H1 (cell line): ENCODE measurements around the gene ARMH4. TPM values are rescaled to one million over a fixed set of nuclear protein-coding genes. Genes with fewer than 3 reads are reported as not detected.

Experiments used
- CTCF ChIA-PET: fragments of 300-600 bp; sonication (Branson Sonifier 250); formaldehyde crosslinking; loops from one replicate; lab custom pipeline; 2021; ENCODE audit not compliant: partially characterized antibody; lab: Charles Lee
- POLR2A ChIA-PET: fragments of 300-600 bp; sonication (Branson Sonifier 250); formaldehyde crosslinking; loops from one replicate; lab custom pipeline; 2021; ENCODE audit warnings: inconsistent platforms; ENCODE audit not compliant: partially characterized antibody; lab: Charles Lee
- DNase-seq, 2 experiments: peaks; one replicate each; pipeline versions ENCODE4 v3.0.0 to v3.0.0-alpha.2; 2010 to 2022; ENCODE audit warnings: low spot score in 2 of 2, low read depth in 1 of 2, mixed read lengths in 1 of 2
- FAIRE-seq: peaks from 2 replicates; lab custom pipeline; 2011; peaks lifted over from hg19 to GRCh38; lab: Jason Lieb, UNC
- H2AFZ ChIP-seq: 2 replicates; pipeline ENCODE4 v1.8.1; 2012; ENCODE audit warnings: low read length, inconsistent platforms
- H2AK5ac ChIP-seq: 2 replicates; pipeline ENCODE4 v1.6.1; 2013; ENCODE audit warnings: low read depth, low read length
- H2BK120ac ChIP-seq: replicated peaks from 2 replicates; pipeline ENCODE3; 2013; ENCODE audit warnings: low read depth, low read length, inconsistent platforms
- H2BK12ac ChIP-seq: 2 replicates; pipeline ENCODE4 v1.6.1; 2013; ENCODE audit warnings: low read depth, low read length
- H2BK15ac ChIP-seq: 2 replicates; pipeline ENCODE4 v1.6.1; 2013; ENCODE audit warnings: low read length
- H2BK20ac ChIP-seq: 2 replicates; pipeline ENCODE4 v1.6.1; 2013; ENCODE audit warnings: low read length
- H2BK5ac ChIP-seq: 2 replicates; pipeline ENCODE4 v1.6.1; 2013; ENCODE audit warnings: low read depth, low read length
- H3K14ac ChIP-seq: 2 replicates; pipeline ENCODE4 v1.6.1; 2013; ENCODE audit warnings: inconsistent platforms; ENCODE audit not compliant: insufficient read length
- H3K18ac ChIP-seq: 2 replicates; pipeline ENCODE4 v1.6.1; 2013; ENCODE audit warnings: low read length; ENCODE audit errors: extremely low read depth
- H3K23ac ChIP-seq: 2 replicates; pipeline ENCODE4 v1.6.1; 2013; ENCODE audit warnings: inconsistent platforms; ENCODE audit not compliant: insufficient read length
- H3K23me2 ChIP-seq: 2 replicates; pipeline ENCODE4 v1.6.1; 2013; ENCODE audit warnings: low read depth, low read length
- H3K27ac ChIP-seq: 2 replicates; pipeline ENCODE4 v1.6.1; 2011; ENCODE audit warnings: low read depth, low read length, inconsistent platforms
- H3K27me3 ChIP-seq, 4 experiments: replicated peaks in 1 of 4; 1 replicate in 1 of 4; 2 replicates in 3 of 4; pipeline versions ENCODE4 v1.6.1 to v1.8.1; 2011 to 2013; ENCODE audit warnings: low read length in 3 of 4, mild to moderate bottlenecking in 3 of 4, inconsistent platforms in 2 of 4, mixed read lengths in 2 of 4, moderate library complexity in 1 of 4; ENCODE audit not compliant: control insufficient read depth in 3 of 4, insufficient read depth in 3 of 4; ENCODE audit errors: extremely low read depth in 1 of 4
- H3K36me3 ChIP-seq, 4 experiments: 2 replicates each; pipeline versions ENCODE4 v1.6.1 to v1.8.1; 2011 to 2013; ENCODE audit warnings: mild to moderate bottlenecking in 4 of 4, low read length in 3 of 4, moderate library complexity in 2 of 4, control low read depth in 1 of 4, inconsistent platforms in 1 of 4; ENCODE audit not compliant: insufficient read depth in 4 of 4, control insufficient read depth in 2 of 4
- H3K4ac ChIP-seq: replicated peaks from 2 replicates; pipeline ENCODE3; 2013; ENCODE audit warnings: low read length, low read depth, mixed read lengths, inconsistent platforms; ENCODE audit not compliant: insufficient read length
- H3K4me1 ChIP-seq, 4 experiments: replicated peaks in 1 of 4; 1 replicate in 1 of 4; 2 replicates in 3 of 4; pipeline versions ENCODE4 v1.6.1 to v1.8.1; 2011 to 2013; ENCODE audit warnings: low read length in 3 of 4, inconsistent platforms in 2 of 4, mixed read lengths in 1 of 4; ENCODE audit not compliant: insufficient read depth in 4 of 4, control insufficient read depth in 3 of 4
- H3K4me2 ChIP-seq, 2 experiments: 2 replicates each; pipeline versions ENCODE4 v1.6.1 to v1.8.1; 2011 to 2013; ENCODE audit warnings: low read depth in 2 of 2, low read length in 2 of 2, control low read depth in 1 of 2, inconsistent platforms in 1 of 2, mild to moderate bottlenecking in 1 of 2; ENCODE audit not compliant: insufficient read depth in 1 of 2
- H3K4me3 ChIP-seq, 4 experiments: fragments of 200-600, 300-600 bp in 1 of 4; sonication (generic), shearing (Covaris generic), sonication (Bioruptor Twin) in 1 of 4; 2 replicates each; pipeline versions ENCODE4 v1.5.1 to v1.8.1; 2011 to 2016; ENCODE audit warnings: low read length in 4 of 4, low read depth in 3 of 4, control low read depth in 2 of 4, inconsistent platforms in 2 of 4, mild to moderate bottlenecking in 2 of 4, mixed read lengths in 1 of 4, moderate library complexity in 1 of 4; ENCODE audit not compliant: insufficient read depth in 2 of 4; ENCODE audit errors: extremely low read depth in 1 of 4
- H3K56ac ChIP-seq: replicated peaks from 2 replicates; pipeline ENCODE3; 2013; ENCODE audit warnings: low read depth, mild to moderate bottlenecking, mixed read lengths, low read length, inconsistent platforms; ENCODE audit not compliant: insufficient read length
- H3K79me1 ChIP-seq: 2 replicates; pipeline ENCODE4 v1.6.1; 2013; ENCODE audit warnings: low read depth, low read length, control low read depth
- H3K79me2 ChIP-seq, 2 experiments: 2 replicates each; pipeline versions ENCODE4 v1.6.1 to v1.8.1; 2012 to 2013; ENCODE audit warnings: low read length in 2 of 2, mild to moderate bottlenecking in 2 of 2, inconsistent platforms in 1 of 2; ENCODE audit not compliant: insufficient read depth in 2 of 2, control insufficient read depth in 1 of 2
- H3K9ac ChIP-seq, 4 experiments: replicated peaks in 1 of 4; 1 replicate in 1 of 4; 2 replicates in 3 of 4; pipeline versions ENCODE4 v1.6.1 to v1.8.1; 2011 to 2013; ENCODE audit warnings: low read depth in 3 of 4, low read length in 3 of 4, control low read depth in 2 of 4, mild to moderate bottlenecking in 2 of 4, moderate library complexity in 2 of 4, inconsistent platforms in 1 of 4; ENCODE audit errors: extremely low read depth in 1 of 4
- H3K9me3 ChIP-seq, 2 experiments: 2 replicates each; pipeline versions ENCODE4 v1.6.1 to v1.8.1; 2012 to 2013; ENCODE audit warnings: mild to moderate bottlenecking in 2 of 2, moderate library complexity in 2 of 2, control low read depth in 1 of 2, inconsistent platforms in 1 of 2, low read depth in 1 of 2, low read length in 1 of 2, mixed read lengths in 1 of 2; ENCODE audit not compliant: insufficient read depth in 2 of 2
- H4K20me1 ChIP-seq, 2 experiments: replicated peaks in 1 of 2; 2 replicates each; pipeline versions ENCODE3 to v1.8.1; 2011 to 2013; ENCODE audit warnings: inconsistent platforms in 2 of 2, low read length in 2 of 2, mild to moderate bottlenecking in 1 of 2; ENCODE audit not compliant: insufficient read depth in 2 of 2, control insufficient read depth in 1 of 2
- H4K5ac ChIP-seq: 2 replicates; pipeline ENCODE4 v1.6.1; 2013; ENCODE audit warnings: low read length, low read depth, mixed read lengths, inconsistent platforms; ENCODE audit not compliant: insufficient read length
- H4K8ac ChIP-seq: 2 replicates; pipeline ENCODE4 v1.8.0; 2013; ENCODE audit warnings: mild to moderate bottlenecking, moderate library complexity, low read length, inconsistent platforms; ENCODE audit not compliant: insufficient read depth; ENCODE audit errors: extremely low read depth
- H4K91ac ChIP-seq: replicated peaks from 2 replicates; pipeline ENCODE3; 2013; ENCODE audit warnings: low read length, mixed read lengths, inconsistent platforms; ENCODE audit not compliant: insufficient read length
- CBX5 ChIP-seq: fragments of 300-800, 300-1000 bp; sonication (generic); IDR thresholded peaks from 2 replicates; pipeline ENCODE4 v1.7.1; 2016; ENCODE audit warnings: antibody characterized with exemption, low read length, low read depth
- GABPA ChIP-seq: IDR thresholded peaks from 2 replicates; pipeline ENCODE4 v1.6.1; 2011; ENCODE audit warnings: mild to moderate bottlenecking, low read length, moderate library complexity, borderline replicate concordance; ENCODE audit not compliant: insufficient read depth
- KDM1A ChIP-seq: fragments of 200-600, 300-600 bp; sonication (generic); IDR thresholded peaks from 2 replicates; pipeline ENCODE4 v1.7.1; 2016; ENCODE audit warnings: mild to moderate bottlenecking, low read length, borderline replicate concordance
- MAFK ChIP-seq: IDR thresholded peaks from 2 replicates; pipeline ENCODE4 v1.6.1; 2012; ENCODE audit warnings: low read depth, mild to moderate bottlenecking, improper control_type of control experiment, low read length
- RAD21 ChIP-seq, 2 experiments: IDR thresholded peaks in 1 of 2; conservative IDR thresholded peaks in 1 of 2; 2 replicates each; pipeline ENCODE4 v1.6.1; 2011; ENCODE audit warnings: low read depth in 2 of 2, low read length in 2 of 2, improper control_type of control experiment in 1 of 2, inconsistent platforms in 1 of 2, mild to moderate bottlenecking in 1 of 2, moderate library complexity in 1 of 2
- YY1 ChIP-seq: IDR thresholded peaks from 2 replicates; pipeline ENCODE4 v1.6.1; 2011; ENCODE audit warnings: low read depth, mild to moderate bottlenecking, low read length
- WGBS, 2 experiments: shearing (Covaris generic) in 1 of 2; methylation state at CpG; one replicate each; pipeline versions ENCODE4 v1.1.6 to v1.1.7; 2013 to 2015; ENCODE audit warnings: low lambda C conversion rate in 2 of 2, mixed read lengths in 2 of 2, inconsistent platforms in 1 of 2, low coverage in 1 of 2, missing lambda C conversion rate in 1 of 2; ENCODE audit not compliant: insufficient replicate concordance in 2 of 2, insufficient coverage in 1 of 2, insufficient read length in 1 of 2; ENCODE audit errors: extremely low coverage in 1 of 2, missing lambda C conversion rate in 1 of 2; 5-methylcytosine and 5-hydroxymethylcytosine counted together
- polyA plus RNA-seq, 7 experiments: library from polyadenylated mRNA; depleted of rRNA in 3 of 7; stranded (reverse) in 5 of 7; unstranded in 2 of 7; fragments of >200 nt in 5 of 7; fragments of 200-250 nt in 2 of 7; gene quantifications; 1 replicate in 5 of 7; 2 replicates in 1 of 7; 4 replicates in 1 of 7; pipeline versions ENCODE4 v1.2.1 to v1.2.3, GENCODE V29; 2011 to 2013; ENCODE audit warnings: missing spikeins in 2 of 7, mixed read lengths in 2 of 7
- total RNA-seq: library from RNA; stranded (reverse); fragmentation: NEBNext Ultra II Directional; extraction: Animal tissue kit (Norgen Biotek cat#: 25700); gene quantifications from 2 replicates; pipeline ENCODE4 v1.2.1, GENCODE V29; 2021
- TF ChIP-seq, protein P1 (sequence below), 3 experiments: IDR thresholded peaks; 1 replicate in 2 of 3; 2 replicates in 1 of 3; pipeline versions ENCODE4 v1.5.1 to v1.6.1; 2011; ENCODE audit warnings: low read length in 3 of 3, mild to moderate bottlenecking in 3 of 3, inconsistent platforms in 2 of 3, low read depth in 1 of 3, moderate library complexity in 1 of 3; ENCODE audit not compliant: insufficient read depth in 1 of 3; ENCODE audit errors: control extremely low read depth in 1 of 3

ARMH4 gene
- total and polyA plus RNA-seq, 2 of the 8 experiments (the other 6 are each of a cell fraction or from before 2014, with no cell fraction given) = 7.1 to 25.4 TPM

GRCh38 chr14:58072288-58073071, 79.5 kb downstream of the ARMH4 start:
- Histone ChIP-seq H3K4me2 (no peak overlapping the region), H3K4ac (no peak overlapping the region)
- POLR2A ChIA-PET = no interaction called here

More at GRCh38 chr14:58072288-58073071, 79.5 kb downstream of the ARMH4 start:
- no peaks in the 10 kb centered on the region for H3K79me2 ChIP-seq
- no peak overlapping the region for H2BK20ac ChIP-seq
- H3K27ac ChIP-seq = no peak overlapping the region
- no peaks in the 10 kb centered on the region for H3K79me1 ChIP-seq
- WGBS, 2 experiments = 68% methylated on average over 17 of the region's 17 CpGs; no CpG with 5 or more reads in 1 of the 2 experiments
- no peaks in the 10 kb centered on the region for H3K27me3 ChIP-seq
- no peak overlapping the region for H2BK12ac ChIP-seq
- no peak overlapping the region for H3K23ac ChIP-seq
- no peaks in the 10 kb centered on the region for H3K36me3 ChIP-seq
- H3K9ac ChIP-seq = no peak overlapping the region
- H3K56ac ChIP-seq = no peak overlapping the region
- H2AK5ac ChIP-seq = no peak overlapping the region
- H3K18ac ChIP-seq = no peak overlapping the region
- H2BK15ac ChIP-seq = no peak overlapping the region
- H3K23me2 ChIP-seq = no peaks in the 10 kb centered on the region
- no peak overlapping the region for H3K4me3 ChIP-seq
- no peak overlapping the region for H4K5ac ChIP-seq
- H3K4me1 ChIP-seq = no peaks in the 10 kb centered on the region
- no peak overlapping the region for H2BK120ac ChIP-seq
- no peak overlapping the region for H4K8ac ChIP-seq
- no peak overlapping the region for H3K14ac ChIP-seq
- CTCF ChIA-PET = interaction anchor here (0.6 to 3.6 kb wide), 36 partner anchors 10 to 595 kb away, joined by 3 to 28 read pairs (median 3); no protein-coding TSS in a partner anchor
- 0 out of 2 replicates have a peak, but pooled peaks have one; percentile 52 for TF ChIP-seq YY1
- no peak for TF ChIP-seq KDM1A
- TF ChIP-seq RAD21 (IDR thresholded peaks at IDR 0.05 in 1 of 2, conservative IDR thresholded peaks at IDR 0.05 in 1 of 2; ENCODE audit: low read depth in 2 of 2, low read length in 2 of 2) = peak; percentile 86
- no peak for TF ChIP-seq GABPA
- TF ChIP-seq MAFK = no peak
- TF ChIP-seq CBX5 = no peak
- TF ChIP-seq, protein P1, sequence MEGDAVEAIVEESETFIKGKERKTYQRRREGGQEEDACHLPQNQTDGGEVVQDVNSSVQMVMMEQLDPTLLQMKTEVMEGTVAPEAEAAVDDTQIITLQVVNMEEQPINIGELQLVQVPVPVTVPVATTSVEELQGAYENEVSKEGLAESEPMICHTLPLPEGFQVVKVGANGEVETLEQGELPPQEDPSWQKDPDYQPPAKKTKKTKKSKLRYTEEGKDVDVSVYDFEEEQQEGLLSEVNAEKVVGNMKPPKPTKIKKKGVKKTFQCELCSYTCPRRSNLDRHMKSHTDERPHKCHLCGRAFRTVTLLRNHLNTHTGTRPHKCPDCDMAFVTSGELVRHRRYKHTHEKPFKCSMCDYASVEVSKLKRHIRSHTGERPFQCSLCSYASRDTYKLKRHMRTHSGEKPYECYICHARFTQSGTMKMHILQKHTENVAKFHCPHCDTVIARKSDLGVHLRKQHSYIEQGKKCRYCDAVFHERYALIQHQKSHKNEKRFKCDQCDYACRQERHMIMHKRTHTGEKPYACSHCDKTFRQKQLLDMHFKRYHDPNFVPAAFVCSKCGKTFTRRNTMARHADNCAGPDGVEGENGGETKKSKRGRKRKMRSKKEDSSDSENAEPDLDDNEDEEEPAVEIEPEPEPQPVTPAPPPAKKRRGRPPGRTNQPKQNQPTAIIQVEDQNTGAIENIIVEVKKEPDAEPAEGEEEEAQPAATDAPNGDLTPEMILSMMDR (IDR thresholded peaks at IDR 0.05; ENCODE audit: control extremely low read depth in 1 of 3, insufficient read depth in 1 of 3, low read depth in 1 of 3, low read length in 3 of 3) = peak; percentile 14 to 76 (median 73)
- peak; percentile 95 for FAIRE-seq
- no peaks in the 10 kb centered on the region for H3K9me3 ChIP-seq
- H2AFZ ChIP-seq = no peak overlapping the region
- H4K91ac ChIP-seq = no peak overlapping the region
- H4K20me1 ChIP-seq = no peaks in the 10 kb centered on the region
- DNase-seq = peak in 1 of 2 experiments; percentile 65
- no peak overlapping the region for H2BK5ac ChIP-seq
